GM21528 (cell line): Measurements from ENCODE around the gene MLANA.
"Not testable (repeated sequence)": the region's sequence is repeated elsewhere in the genome, so short reads cannot be mapped to it uniquely, and the experiment has no call there.

Source experiments
- ATAC-seq: cut with Tn5 transposase; IDR thresholded peaks from one replicate; pipeline ENCODE4 v1.9.1; 2021; ENCODE audit warnings: mild to moderate bottlenecking, moderate library complexity; ENCODE audit not compliant: unreplicated experiment, low FRiP score

The MLANA gene

DNA sequence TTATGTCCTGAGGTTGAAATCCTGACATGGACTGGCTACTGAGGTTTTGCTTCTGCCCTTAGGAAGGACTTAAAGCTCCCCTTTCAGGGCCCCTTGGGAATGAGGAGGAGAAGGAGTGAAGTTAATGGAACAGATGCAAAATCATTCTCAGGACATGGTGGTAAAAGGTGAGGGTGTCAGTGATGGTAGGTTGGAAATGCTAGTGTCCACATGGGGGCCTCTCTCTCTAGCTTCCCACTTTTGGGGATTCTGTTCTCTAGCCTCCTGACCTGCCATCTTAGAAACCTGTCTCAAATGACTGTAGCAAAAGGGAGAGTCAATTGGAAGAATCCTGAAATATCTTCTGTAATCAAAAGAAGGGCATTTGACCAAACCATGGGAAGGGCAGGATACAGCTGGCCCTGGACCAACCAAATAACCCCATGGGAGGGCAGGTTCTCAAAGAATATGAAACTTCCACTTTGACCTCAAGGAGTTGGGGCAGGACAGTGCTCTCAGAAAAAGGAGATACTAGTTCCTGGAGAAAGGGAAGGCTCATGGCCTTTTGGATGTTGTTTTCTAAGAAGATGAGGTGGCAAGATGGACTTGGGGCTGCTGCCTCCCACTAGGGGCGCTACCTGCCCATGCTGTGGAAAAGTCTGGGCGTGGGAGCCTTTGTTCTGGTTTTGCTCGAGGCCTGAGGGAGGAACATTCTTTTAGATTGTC, 21.2 kb upstream of the MLANA start:
- no peak for ATAC-seq

DNA sequence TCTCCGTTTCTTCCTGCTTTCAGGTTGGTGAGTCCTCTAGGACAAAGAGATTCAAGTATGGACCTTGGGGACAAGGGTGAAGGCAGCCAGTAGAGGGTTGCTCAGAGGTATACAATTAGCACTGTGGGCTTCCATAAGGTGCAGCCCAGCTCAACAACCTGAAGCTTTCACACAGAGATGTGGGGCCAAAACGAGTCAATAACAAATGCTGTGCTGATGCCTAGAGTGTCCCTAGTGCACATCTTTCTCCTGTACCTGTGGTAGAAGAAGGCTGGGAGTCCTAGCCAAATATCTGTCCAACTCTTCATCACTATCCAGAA, 20.7 kb upstream of the MLANA start:
- ATAC-seq = no peak

DNA sequence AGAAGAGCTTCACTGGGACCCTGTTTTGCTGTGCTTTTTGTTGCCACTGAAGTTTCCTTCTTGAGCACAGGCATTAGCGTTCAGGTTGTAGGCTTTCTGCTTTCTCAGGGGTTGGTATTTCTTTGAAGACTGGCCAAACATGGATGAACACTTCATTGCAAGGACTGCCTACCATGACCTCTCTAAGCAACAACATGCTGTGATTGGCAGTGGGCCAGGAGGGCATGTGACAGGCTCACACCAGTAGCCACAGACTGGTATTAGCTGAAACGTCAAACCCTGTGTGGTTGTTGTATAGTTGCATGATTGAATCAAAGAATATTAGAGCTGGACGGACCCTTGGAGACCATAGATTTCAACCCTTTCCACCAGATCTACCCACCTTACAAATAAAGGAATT, 20.0 kb upstream of the MLANA start:
- no peak for ATAC-seq

DNA sequence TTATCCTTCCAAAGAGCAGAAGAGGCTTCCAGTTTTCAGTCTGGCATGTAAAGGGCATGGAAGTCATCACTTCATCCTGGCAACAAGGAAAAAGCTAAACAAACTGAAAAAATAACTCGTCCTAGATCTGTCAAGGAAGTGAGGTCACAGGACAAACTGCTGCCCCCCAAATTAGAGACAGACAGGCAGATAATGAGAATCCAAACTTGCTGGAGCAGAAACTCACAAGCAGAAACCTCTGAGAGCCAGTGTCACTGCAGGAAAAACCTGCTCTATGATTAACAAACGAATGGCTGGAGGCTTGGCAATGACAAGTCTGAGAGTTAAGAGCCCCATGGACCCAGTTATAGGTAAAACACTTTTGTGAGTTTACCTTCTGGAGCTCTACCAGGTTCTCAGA, 18.9 kb upstream of the MLANA start:
- no peak for ATAC-seq

DNA sequence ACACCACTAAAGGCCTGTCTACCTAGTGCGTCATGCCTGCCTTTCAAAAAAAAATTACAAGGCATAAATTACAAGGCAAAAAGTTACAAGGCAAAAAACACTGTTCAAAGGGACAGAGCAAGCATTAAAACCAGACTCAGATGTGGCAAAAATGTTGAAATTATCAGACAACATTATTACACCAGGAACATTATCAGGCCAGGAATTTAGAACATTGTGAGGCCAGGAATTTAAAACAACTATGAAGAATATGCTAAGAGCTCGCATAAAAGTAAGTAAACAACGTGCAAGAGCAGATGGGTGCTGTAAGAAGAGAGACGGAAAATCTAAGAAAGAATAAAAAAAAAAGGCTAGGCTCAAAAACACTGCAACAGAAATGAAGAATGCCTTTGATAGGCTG, 18.2 kb upstream of the MLANA start:
- no peak for ATAC-seq

DNA sequence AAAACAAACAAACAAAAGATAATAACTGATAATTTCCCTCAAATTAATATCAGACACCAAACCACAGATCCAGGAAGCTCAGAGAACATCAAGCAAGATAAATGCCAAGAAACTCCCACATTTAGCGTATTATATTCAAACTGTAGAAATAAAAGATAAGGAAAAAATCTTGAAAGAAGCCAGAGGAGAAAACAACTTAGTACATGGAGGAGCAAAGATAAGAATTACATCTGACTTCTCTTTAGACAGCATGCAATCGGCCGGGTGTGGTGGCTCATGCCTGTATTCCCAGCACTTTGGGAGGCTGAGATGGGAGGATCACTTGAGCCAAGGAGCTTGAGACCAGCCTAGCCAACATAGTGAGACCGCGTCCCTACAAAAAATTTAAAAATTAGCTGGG, 17.2 kb upstream of the MLANA start:
- no peak for ATAC-seq

DNA sequence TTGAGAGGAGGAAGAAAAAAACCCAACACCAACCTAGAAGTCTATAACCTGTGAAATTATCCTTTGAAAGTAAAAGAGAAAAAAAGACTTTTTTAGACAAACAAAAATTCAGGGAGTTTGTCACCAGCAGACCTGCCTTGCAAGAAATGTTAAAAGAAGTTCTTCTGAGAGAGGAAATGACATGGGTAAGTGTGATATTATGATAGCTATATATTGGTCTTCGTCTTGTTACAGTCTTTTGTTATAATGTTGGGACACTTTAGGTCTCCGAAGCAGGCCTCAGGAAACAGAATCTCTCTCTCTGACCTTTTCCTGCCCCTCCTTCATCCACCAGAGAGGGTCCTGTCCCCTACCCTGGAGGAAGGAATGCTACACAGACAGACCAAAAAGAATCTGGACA, 16.6 kb upstream of the MLANA start:
- no peak for ATAC-seq

DNA sequence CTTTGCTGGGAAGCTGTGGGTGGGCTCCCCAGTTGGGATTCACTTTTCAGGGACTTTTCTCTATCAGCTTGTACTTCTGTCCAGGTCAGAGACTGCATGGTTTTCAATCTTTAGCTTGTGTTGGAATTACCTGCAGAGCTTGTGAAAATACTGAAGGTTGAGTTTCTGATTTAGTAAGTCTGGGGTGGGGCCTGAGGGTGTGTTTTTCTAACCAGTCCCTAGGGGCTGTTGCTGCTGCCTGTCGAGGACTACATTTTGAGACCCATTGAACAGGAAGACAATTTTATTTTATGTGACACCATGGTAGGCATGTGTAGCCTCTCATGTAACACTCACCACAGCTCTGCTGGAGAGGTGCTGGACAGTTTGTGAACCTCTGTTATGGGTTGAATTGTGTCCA, 14.7 kb upstream of the MLANA start:
- no peak for ATAC-seq

DNA sequence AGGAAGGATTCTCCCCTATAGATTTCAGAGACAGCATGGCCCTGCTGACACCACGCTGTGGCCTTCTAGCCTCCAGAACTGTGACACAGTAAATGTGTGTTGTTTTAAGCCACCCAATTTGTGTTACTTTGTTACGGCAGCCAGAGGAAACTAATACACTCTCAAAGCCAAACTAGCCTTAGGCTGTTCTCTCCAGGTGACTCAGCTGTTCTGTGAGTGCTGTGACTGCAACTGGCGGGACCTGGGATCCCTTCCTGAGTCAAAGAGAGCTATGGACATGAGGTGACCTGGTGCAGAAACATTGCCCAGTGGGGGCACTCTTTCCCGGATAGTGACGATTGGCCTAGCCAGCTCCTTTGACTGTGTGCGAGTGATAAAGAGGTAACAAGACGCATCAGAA, 14.0 kb upstream of the MLANA start:
- no peak for ATAC-seq

DNA sequence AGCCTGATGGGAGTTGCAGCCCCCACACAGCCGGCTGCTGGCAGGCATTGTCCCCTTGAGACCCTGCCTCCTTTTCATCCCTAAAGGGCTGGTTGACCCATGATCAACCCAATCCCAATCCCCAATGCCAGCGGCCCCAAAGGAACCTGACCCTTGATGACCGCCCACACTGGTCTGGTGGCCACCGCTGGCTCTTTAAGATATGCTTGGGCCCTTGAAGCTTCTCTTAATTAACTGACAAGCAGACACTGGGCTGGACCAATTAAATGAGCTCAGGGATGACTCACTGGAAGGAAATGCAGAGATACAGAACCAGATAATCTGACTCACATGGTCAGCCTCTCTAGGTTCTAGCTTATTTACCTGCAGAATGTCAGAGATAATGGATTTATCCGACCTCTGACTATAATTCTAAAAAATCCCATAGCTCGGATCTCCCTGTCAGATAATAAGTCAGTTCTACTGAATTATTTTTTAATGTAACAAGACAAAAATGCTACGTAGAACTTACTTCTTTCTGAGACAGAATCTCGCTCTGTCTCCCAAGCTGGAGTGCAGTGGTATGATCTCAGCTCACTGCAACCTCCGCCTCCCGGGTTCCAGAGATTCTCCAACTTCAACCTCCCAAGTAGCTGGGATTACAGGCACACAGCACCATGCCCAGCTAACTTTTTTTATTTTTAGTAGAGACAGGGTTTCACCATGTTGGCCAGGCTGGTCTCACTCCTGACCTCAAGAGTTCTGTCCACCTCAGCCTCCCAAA, 11.1 kb upstream of the MLANA start:
- ATAC-seq = no peak

DNA sequence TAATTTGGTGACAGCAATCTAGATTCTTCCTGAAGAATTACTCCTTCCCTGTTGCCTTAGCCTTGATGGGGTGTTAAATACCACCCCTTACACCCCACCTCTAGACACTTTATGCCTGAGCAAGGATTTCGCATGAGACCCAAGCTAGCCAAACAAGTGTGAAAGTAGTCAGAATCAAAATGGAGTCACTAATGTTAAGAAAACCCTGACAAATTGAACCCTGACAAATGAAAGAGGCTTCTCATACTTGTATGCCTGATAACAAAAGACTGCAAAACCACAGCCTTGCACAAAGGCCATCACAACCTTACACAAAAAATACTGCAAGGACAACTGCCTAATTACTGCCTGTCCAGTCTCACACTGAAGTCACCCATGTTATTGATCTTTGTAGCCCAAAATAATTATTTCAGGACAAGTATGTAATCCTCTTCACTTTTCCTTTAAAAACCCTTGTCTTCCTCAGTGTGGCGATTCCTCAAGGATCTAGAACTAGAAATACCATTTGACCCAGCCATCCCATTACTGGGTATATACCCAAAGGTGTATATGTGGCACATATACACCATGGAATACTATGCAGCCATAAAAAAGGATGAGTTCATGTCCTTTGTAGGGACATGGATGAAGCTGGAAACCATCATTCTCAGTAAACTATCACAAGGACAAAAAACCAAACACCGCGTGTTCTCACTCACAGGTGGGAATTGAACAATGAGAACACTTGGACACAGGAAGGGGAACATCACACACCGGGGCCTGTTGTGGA, 8.3 kb upstream of the MLANA start:
- not testable (repeated sequence) for ATAC-seq

DNA sequence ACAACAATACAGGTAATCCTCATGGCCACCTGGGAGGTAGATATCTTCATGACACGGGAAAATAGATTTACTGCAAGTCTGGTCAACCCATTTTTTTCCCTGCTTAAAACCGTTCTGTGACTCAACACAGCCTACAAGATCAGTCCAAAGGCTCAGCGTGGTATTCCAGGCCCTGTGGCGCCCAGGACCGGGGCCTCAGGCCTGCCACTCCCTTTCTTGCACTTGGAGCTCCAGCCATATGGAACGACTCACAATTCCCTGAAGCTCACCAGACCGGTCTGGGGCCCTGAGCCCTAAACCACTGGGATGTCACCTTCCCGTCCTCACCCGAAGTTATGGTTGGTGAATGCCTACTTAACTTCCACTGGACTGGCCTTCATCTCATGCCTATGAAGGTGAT, 6.5 kb upstream of the MLANA start:
- no peak for ATAC-seq

DNA sequence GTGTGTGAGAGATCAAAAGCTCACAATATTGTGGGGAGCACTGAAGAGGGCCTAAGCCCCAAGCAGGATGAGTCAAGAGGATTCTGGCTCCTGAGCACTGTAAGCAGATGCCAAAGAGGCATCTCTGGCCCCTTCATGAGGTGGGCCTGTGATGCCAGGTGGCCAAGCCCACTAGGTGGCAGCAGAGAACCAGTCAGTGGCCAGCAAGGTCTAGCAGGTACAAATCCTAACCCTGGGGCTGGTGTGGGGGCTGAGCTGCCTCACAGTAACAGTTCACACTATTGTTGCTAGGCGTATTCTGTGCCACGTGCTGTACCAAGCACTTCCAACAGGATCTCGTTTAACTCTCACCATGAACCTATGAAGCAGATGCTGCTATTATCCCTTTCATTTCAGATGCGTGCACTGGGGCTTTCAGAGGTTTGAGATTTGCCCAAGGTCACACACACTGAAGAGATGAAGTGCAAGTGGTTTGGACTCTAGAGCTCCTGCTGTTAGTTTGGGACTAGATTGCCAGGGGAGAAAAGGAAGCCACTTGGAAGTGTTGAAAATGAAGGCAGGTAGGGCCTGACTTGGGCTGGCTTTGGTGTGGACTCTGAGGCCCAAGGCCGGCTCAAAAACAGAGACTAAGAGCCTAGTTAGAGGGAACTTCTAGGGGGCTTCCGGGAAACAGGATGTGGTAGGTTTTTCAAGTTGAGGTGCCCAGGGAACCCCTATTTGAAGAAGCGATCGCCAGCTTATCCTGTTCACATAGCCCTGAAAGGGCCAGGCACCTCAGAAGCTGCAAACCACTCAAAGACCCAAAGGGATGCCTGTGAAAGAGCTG, 4.4 kb upstream of the MLANA start:
- ATAC-seq = peak; percentile 79

DNA sequence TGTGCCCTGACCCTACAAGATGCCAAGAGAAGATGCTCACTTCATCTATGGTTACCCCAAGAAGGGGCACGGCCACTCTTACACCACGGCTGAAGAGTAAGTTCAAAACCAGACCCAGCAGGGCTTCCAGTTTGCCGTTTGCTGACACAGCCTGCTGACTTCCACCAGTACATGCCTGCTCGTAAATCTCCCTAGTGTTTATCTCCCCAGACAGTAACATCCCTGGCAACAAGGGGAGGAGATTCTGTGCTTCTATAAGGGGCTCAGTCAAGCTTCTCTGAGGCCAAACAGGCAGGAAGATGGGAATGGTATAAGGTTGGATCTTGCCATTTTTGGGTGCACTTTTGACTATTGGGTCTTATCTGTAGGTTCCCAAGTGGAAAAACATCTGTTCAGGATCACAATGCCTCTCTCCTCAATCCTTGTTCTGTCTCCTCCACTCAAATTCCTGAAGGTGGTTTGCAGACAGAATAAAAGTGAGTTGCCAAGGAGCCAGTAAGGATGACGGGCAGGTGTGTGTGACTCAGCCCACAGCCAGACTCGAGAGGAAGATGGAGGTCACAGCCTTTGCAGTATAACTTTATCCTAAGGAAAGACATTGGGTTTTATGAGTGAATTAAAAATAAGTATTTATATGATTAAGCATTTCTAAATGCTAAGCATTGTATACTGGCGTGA, 1.9 kb downstream of the MLANA start:
- ATAC-seq = no peak

DNA sequence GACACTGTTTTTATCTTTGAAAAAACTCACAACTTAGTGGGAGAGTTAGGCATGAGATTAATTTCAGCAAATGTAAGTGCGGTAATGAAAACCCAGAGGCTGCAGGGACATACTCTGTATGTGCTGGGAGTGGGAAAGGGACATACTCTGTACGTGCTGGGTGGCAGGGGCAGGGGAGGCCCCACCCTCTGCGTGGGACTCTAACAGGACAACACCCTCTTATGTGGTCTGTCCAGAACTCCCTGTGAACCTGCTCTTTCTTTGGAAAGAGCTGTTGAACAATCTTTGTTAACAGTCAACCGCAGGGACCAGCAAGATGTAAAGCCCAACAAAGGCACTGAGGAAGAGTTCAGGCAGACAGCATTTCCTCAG, 2.4 kb downstream of the MLANA start:
- no peak for ATAC-seq

DNA sequence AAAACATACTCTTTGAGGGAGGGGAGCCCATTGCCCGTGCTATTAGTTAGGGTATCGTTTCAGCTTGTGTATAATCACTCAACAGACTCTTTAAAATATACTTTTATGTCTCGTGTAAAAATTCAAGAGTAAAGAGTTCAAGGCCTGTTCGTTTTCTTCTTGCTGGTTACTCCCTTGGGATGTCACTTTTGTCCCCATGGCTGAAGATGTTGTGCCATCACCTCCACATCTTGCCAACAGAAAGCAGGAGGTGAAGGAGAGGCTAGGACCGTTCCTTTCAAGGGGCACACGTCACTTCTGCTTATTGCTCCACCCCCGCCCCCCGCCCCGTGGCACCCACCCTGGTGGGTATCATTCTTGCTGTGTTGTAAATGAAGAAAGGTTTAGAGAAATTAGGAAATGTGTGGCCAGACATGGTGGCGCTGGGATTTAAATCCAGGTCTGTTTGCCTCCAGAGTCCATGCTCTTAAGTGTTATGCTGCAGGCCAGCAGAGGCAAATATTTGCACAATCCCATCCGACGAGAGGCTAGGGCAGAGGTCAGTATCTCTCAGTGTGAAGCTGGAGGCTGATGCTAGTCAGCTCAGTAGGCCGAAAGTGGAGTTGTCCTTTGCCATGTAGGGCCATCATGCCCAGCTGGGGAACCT, 3.0 kb downstream of the MLANA start:
- ATAC-seq = no peak

DNA sequence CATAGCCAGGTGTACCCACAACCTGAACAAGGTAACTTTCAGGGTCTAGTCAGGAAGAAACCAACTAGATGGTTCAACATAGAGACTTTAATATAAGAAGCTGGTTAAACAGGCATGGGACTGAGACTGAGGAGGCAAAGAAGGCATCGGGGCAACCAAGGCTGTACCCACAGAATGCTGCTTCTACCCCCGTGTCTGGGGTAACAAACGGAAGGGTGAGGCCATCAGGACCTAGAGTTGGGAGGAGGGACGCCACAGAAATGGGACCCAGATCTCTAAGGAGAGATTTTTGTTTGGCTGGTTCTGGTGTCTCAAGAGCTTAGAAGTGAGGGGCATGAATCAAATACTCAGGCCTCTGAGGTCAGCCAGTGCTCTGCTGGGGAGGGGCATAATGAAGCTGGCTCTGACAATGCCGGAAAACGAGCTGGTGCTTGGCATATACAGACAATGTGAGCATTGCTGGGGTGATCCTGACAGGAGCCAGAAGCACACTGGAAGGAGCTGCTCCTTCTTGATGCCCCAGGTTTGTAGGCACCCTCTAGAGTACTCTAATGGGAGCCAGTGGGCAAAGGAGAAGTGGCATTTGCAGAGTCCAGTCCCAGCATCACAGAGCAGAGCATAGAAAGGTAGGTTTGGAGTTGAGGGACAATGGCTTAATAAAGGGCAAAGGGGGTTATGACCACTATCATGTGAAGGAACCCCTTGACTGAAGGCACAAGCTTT, 3.7 kb downstream of the MLANA start:
- no peak for ATAC-seq

DNA sequence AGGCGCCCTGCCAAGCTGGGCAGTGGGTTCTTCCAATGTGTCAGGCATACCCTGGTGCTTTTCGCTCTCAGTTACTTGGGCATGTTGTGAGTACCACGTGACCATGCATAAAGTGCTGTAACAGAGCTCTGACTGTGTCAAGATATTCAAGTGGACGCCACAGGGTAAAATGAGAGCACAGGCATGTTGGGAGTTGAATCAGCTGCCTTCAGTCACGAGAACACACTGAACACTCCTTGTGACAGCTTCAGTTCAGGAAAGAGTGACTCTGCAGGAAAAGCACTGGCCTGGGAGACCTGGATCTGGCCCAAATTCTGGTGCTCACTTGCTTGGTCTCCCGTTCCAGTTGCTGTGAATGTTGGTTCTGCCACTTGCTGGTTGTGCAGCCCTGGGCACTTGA, 5.1 kb downstream of the MLANA start:
- ATAC-seq = no peak

DNA sequence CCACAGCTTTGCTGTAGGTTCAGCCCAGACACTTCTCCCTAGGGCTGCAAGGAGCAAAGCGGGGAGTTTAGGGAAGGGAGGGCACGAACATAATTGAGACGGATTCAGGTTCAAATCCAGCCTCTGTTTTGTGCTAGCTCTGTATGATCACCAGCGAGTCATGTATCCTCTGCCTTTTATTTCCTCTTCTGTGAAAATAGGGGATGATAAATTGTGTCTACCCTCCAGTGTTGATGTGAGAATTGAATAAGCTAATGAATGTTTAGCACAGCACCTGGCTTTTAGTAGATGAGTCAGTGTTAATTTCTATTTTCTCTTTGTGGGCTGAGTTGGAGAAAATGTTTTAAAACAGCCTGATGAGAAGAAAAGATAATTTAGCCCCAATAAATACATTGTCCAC, 6.2 kb downstream of the MLANA start:
- ATAC-seq = no peak
